Activated CD4-positive, alpha-beta T cell treated with anti-CD3 and anti-CD28 coated beads, Interleukin-2, amount 10 ng/mL, durations not matched to agents 7 days and 5 days (primary cell): Measurements from ENCODE around the gene GAB1. TPM values are rescaled to one million over a fixed set of nuclear protein-coding genes. Genes with fewer than 3 reads are reported as not detected.

Experiments
- CTCF ChIA-PET: fragments of 350-600 bp; sonication (Branson Sonifier 250); formaldehyde crosslinking; loops from one replicate; lab custom pipeline; 2021; ENCODE audit warnings: antibody characterized with exemption; lab: Charles Lee
- POLR2A ChIA-PET: fragments of 350-600 bp; sonication (Branson Sonifier 250); formaldehyde crosslinking; loops from one replicate; lab custom pipeline; 2021; ENCODE audit warnings: antibody characterized with exemption; lab: Charles Lee
- DNase-seq: peaks from one replicate; pipeline ENCODE4 v3.0.0-alpha.2; 2020
- H3K27ac Mint-ChIP-seq: one replicate; pipeline ENCODE4 v1.8.0; 2021; ENCODE audit warnings: mild to moderate bottlenecking, moderate library complexity, mixed read lengths
- H3K27me3 Mint-ChIP-seq: one replicate; pipeline ENCODE4 v1.8.0; 2021; ENCODE audit warnings: mixed read lengths
- H3K36me3 Mint-ChIP-seq: one replicate; pipeline ENCODE4 v1.8.0; 2021; ENCODE audit warnings: low read depth, mixed read lengths
- H3K4me1 Mint-ChIP-seq: one replicate; pipeline ENCODE4 v1.8.0; 2021; ENCODE audit warnings: mixed read lengths
- H3K4me3 Mint-ChIP-seq: one replicate; pipeline ENCODE4 v1.8.0; 2021; ENCODE audit warnings: mild to moderate bottlenecking, moderate library complexity, mixed read lengths
- H3K9me3 Mint-ChIP-seq: one replicate; pipeline ENCODE4 v1.8.0; 2021; ENCODE audit warnings: mixed read lengths
- total RNA-seq, 2 experiments: library from RNA; stranded (reverse); gene quantifications; one replicate each; pipeline ENCODE4 v1.2.3, GENCODE V29; 2021

Gene GAB1
- total RNA-seq, 2 experiments from 2014 or later, result 0.60 to 0.75 TPM

- no peak for DNase-seq
- Mint-ChIP-seq H3K9me3 (peaks cover 4% of the 10 kb centered on the region), H3K4me1 (peaks cover 13% of the 10 kb centered on the region), H3K27ac (no peak overlapping the region), H3K36me3 (no peaks in the 10 kb centered on the region), H3K27me3 (no peaks in the 10 kb centered on the region), H3K4me3 (no peak overlapping the region)
- ChIA-PET POLR2A (no interaction called here), CTCF (interaction anchor here (0.6 to 1.6 kb wide), 2 partner anchors 53 to 93 kb away, joined by 3 to 4 read pairs; no protein-coding TSS in a partner anchor)
Measured at GRCh38 chr4:143403553-143403820, 66.8 kb downstream of the GAB1 start.

- no peak overlapping the region for H3K4me3 Mint-ChIP-seq
- no peaks in the 10 kb centered on the region for H3K36me3 Mint-ChIP-seq
- ChIA-PET POLR2A (no interaction called here), CTCF (no interaction called here)
- H3K27me3 Mint-ChIP-seq, result peaks cover under 1% of the 10 kb centered on the region
- no peak overlapping the region for H3K27ac Mint-ChIP-seq
- H3K4me1 Mint-ChIP-seq, result peaks cover 10% of the 10 kb centered on the region
- no peak for DNase-seq
- H3K9me3 Mint-ChIP-seq, result peaks cover 4% of the 10 kb centered on the region
Measured at GRCh38 chr4:143404555-143404954, 67.9 kb downstream of the GAB1 start.

- no peak overlapping the region for H3K4me3 Mint-ChIP-seq
- no peak for DNase-seq
- H3K27ac Mint-ChIP-seq, result no peak overlapping the region
- H3K27me3 Mint-ChIP-seq, result peaks cover 2% of the 10 kb centered on the region
- H3K36me3 Mint-ChIP-seq, result no peaks in the 10 kb centered on the region
- POLR2A ChIA-PET, result no interaction called here
- peaks cover 4% of the 10 kb centered on the region for H3K9me3 Mint-ChIP-seq
- CTCF ChIA-PET, result no interaction called here
- H3K4me1 Mint-ChIP-seq, result peaks cover 10% of the 10 kb centered on the region
Measured at GRCh38 chr4:143405075-143405730, 68.5 kb downstream of the GAB1 start.

GRCh38 chr4:143406523-143406922 is 69.8 kb downstream of the GAB1 start:
- Mint-ChIP-seq H3K4me3 (no peak overlapping the region), H3K36me3 (no peaks in the 10 kb centered on the region), H3K9me3 (peaks cover 4% of the 10 kb centered on the region), H3K27me3 (peaks cover 7% of the 10 kb centered on the region), H3K4me1 (peaks cover 10% of the 10 kb centered on the region), H3K27ac (no peak overlapping the region)
- DNase-seq, result no peak
- POLR2A ChIA-PET, result no interaction called here
- CTCF ChIA-PET, result interaction anchor here (0.7 kb wide), 1 partner anchor 23 kb away, joined by 4 read pairs; no protein-coding TSS in a partner anchor

- Mint-ChIP-seq H3K27me3 (peaks cover 7% of the 10 kb centered on the region), H3K4me3 (no peak overlapping the region), H3K9me3 (peaks cover 4% of the 10 kb centered on the region), H3K36me3 (no peaks in the 10 kb centered on the region), H3K4me1 (peaks cover 10% of the 10 kb centered on the region), H3K27ac (no peak overlapping the region)
- POLR2A ChIA-PET, result no interaction called here
- CTCF ChIA-PET, result interaction anchor here (0.5 kb wide), 1 partner anchor 598 kb away, joined by 4 read pairs; no protein-coding TSS in a partner anchor
- DNase-seq, result no peak
Measured at GRCh38 chr4:143407474-143407873, 70.8 kb downstream of the GAB1 start.

- DNase-seq, result no peak
- peaks cover 10% of the 10 kb centered on the region for H3K4me1 Mint-ChIP-seq
- H3K27ac Mint-ChIP-seq, result no peak overlapping the region
- CTCF ChIA-PET, result interaction anchor here (0.5 to 1.2 kb wide), 2 partner anchors 77 to 598 kb away, joined by 3 to 4 read pairs; no protein-coding TSS in a partner anchor
- peaks cover 7% of the 10 kb centered on the region for H3K27me3 Mint-ChIP-seq
- H3K36me3 Mint-ChIP-seq, result no peaks in the 10 kb centered on the region
- POLR2A ChIA-PET, result no interaction called here
- H3K4me3 Mint-ChIP-seq, result no peak overlapping the region
- H3K9me3 Mint-ChIP-seq, result peaks cover 4% of the 10 kb centered on the region
Measured at GRCh38 chr4:143407888-143408287, 71.2 kb downstream of the GAB1 start.

GRCh38 chr4:143410015-143410414 is 73.3 kb downstream of the GAB1 start:
- Mint-ChIP-seq H3K27me3 (peaks cover 7% of the 10 kb centered on the region), H3K4me1 (peaks cover 5% of the 10 kb centered on the region)
- CTCF ChIA-PET, result interaction anchor here (0.5 to 1.1 kb wide), 2 partner anchors 10 to 20 kb away, joined by 3 read pairs; no protein-coding TSS in a partner anchor

GRCh38 chr4:143411527-143412419 is 75.1 kb downstream of the GAB1 start:
- H3K4me1 Mint-ChIP-seq, result no peaks in the 10 kb centered on the region
- DNase-seq, result no peak
- ChIA-PET POLR2A (no interaction called here), CTCF (no interaction called here)
- no peaks in the 10 kb centered on the region for H3K36me3 Mint-ChIP-seq
- no peaks in the 10 kb centered on the region for H3K9me3 Mint-ChIP-seq
- H3K27ac Mint-ChIP-seq, result no peak overlapping the region
- H3K4me3 Mint-ChIP-seq, result no peak overlapping the region
- H3K27me3 Mint-ChIP-seq, result peaks cover 7% of the 10 kb centered on the region

More at GRCh38 chr4:143410015-143410414, 73.3 kb downstream of the GAB1 start:
- no peak overlapping the region for H3K4me3 Mint-ChIP-seq
- DNase-seq, result no peak
- POLR2A ChIA-PET, result no interaction called here
- H3K27ac Mint-ChIP-seq, result no peak overlapping the region
- H3K36me3 Mint-ChIP-seq, result no peaks in the 10 kb centered on the region
- peaks cover 4% of the 10 kb centered on the region for H3K9me3 Mint-ChIP-seq

- H3K9me3 Mint-ChIP-seq, result no peaks in the 10 kb centered on the region
- peaks cover 7% of the 10 kb centered on the region for H3K27me3 Mint-ChIP-seq
- H3K4me3 Mint-ChIP-seq, result no peak overlapping the region
- no peak overlapping the region for H3K27ac Mint-ChIP-seq
- H3K4me1 Mint-ChIP-seq, result no peaks in the 10 kb centered on the region
- ChIA-PET CTCF (no interaction called here), POLR2A (no interaction called here)
- no peaks in the 10 kb centered on the region for H3K36me3 Mint-ChIP-seq
- no peak for DNase-seq
Measured at GRCh38 chr4:143412420-143412758, 75.7 kb downstream of the GAB1 start.

- Mint-ChIP-seq H3K4me1 (no peaks in the 10 kb centered on the region), H3K36me3 (no peaks in the 10 kb centered on the region), H3K4me3 (no peak overlapping the region), H3K9me3 (no peaks in the 10 kb centered on the region), H3K27ac (no peak overlapping the region), H3K27me3 (peaks cover 2% of the 10 kb centered on the region)
- ChIA-PET POLR2A (no interaction called here), CTCF (interaction anchor here (1.5 kb wide), 1 partner anchor 34 kb away, joined by 4 read pairs; no protein-coding TSS in a partner anchor)
- DNase-seq, result no peak
Measured at GRCh38 chr4:143417679-143418403, 81.2 kb downstream of the GAB1 start.

- H3K4me1 Mint-ChIP-seq, result no peaks in the 10 kb centered on the region
- H3K4me3 Mint-ChIP-seq, result no peak overlapping the region
- H3K36me3 Mint-ChIP-seq, result no peaks in the 10 kb centered on the region
- ChIA-PET POLR2A (no interaction called here), CTCF (no interaction called here)
- H3K27ac Mint-ChIP-seq, result no peak overlapping the region
- H3K9me3 Mint-ChIP-seq, result no peaks in the 10 kb centered on the region
- DNase-seq, result no peak
- peaks cover 2% of the 10 kb centered on the region for H3K27me3 Mint-ChIP-seq
Measured at GRCh38 chr4:143420227-143420626, 83.6 kb downstream of the GAB1 start.

GRCh38 chr4:143421609-143422008 is 84.9 kb downstream of the GAB1 start:
- no peak for DNase-seq
- CTCF ChIA-PET, result no interaction called here
- H3K4me1 Mint-ChIP-seq, result no peaks in the 10 kb centered on the region
- no peaks in the 10 kb centered on the region for H3K9me3 Mint-ChIP-seq
- H3K4me3 Mint-ChIP-seq, result no peak overlapping the region
- no peak overlapping the region for H3K27ac Mint-ChIP-seq
- no peaks in the 10 kb centered on the region for H3K36me3 Mint-ChIP-seq
- POLR2A ChIA-PET, result no interaction called here
- H3K27me3 Mint-ChIP-seq, result peaks cover 2% of the 10 kb centered on the region

GRCh38 chr4:143424276-143424675 is 87.6 kb downstream of the GAB1 start:
- Mint-ChIP-seq H3K36me3 (no peaks in the 10 kb centered on the region), H3K4me3 (no peak overlapping the region), H3K4me1 (no peaks in the 10 kb centered on the region), H3K9me3 (peaks cover 3% of the 10 kb centered on the region), H3K27ac (no peak overlapping the region), H3K27me3 (no peaks in the 10 kb centered on the region)
- DNase-seq, result no peak
- POLR2A ChIA-PET, result no interaction called here
- CTCF ChIA-PET, result no interaction called here
